GM19043 (cell line): ENCODE results near the gene ERMAP.
"Not testable (repeated sequence)": the region's sequence is repeated elsewhere in the genome, so short reads cannot be mapped to it uniquely, and the experiment has no call there.

Experiments
- ATAC-seq: cut with Tn5 transposase; IDR thresholded peaks from one replicate; pipeline ENCODE4 v1.9.1; 2021; ENCODE audit warnings: low read depth; ENCODE audit not compliant: unreplicated experiment

ERMAP gene

GRCh38 chr1:42807056-42807668 lies 9.8 kb upstream of the ERMAP start:
- no peak for ATAC-seq

- not testable (repeated sequence) for ATAC-seq
Measured at GRCh38 chr1:42814815-42815214, 2.1 kb upstream of the ERMAP start.

- no peak for ATAC-seq
Measured at GRCh38 chr1:42815941-42816584, 859 bp upstream of the ERMAP start.

- no peak for ATAC-seq
Measured at GRCh38 chr1:42817440-42817767, 482 bp downstream of the ERMAP start.

- ATAC-seq: no peak
Measured at GRCh38 chr1:42817976-42818375, 1.1 kb downstream of the ERMAP start.

GRCh38 chr1:42820813-42821212 lies 3.9 kb downstream of the ERMAP start:
- ATAC-seq: no peak

GRCh38 chr1:42821690-42822089 lies 4.8 kb downstream of the ERMAP start:
- ATAC-seq: no peak

- ATAC-seq: no peak
Measured at GRCh38 chr1:42822800-42823392, 6.0 kb downstream of the ERMAP start.

- ATAC-seq: no peak
Measured at GRCh38 chr1:42824481-42825035, 7.6 kb downstream of the ERMAP start.

- no peak for ATAC-seq
Measured at GRCh38 chr1:42825036-42825851, 8.3 kb downstream of the ERMAP start.

GRCh38 chr1:42830631-42831030 lies 13.7 kb downstream of the ERMAP start:
- ATAC-seq: no peak

- no peak for ATAC-seq
Measured at GRCh38 chr1:42831273-42831672, 14.4 kb downstream of the ERMAP start.

GRCh38 chr1:42832641-42833240 lies 15.8 kb downstream of the ERMAP start:
- no peak for ATAC-seq

- ATAC-seq: no peak
Measured at GRCh38 chr1:42833981-42834380, 17.1 kb downstream of the ERMAP start.

GRCh38 chr1:42834803-42835202 lies 17.9 kb downstream of the ERMAP start:
- ATAC-seq: no peak

- no peak for ATAC-seq
Measured at GRCh38 chr1:42835422-42835821, 18.5 kb downstream of the ERMAP start.

- ATAC-seq: no peak
Measured at GRCh38 chr1:42837709-42838108, 20.8 kb downstream of the ERMAP start.

- ATAC-seq: no peak
Measured at GRCh38 chr1:42838482-42839190, 21.7 kb downstream of the ERMAP start.

GRCh38 chr1:42841010-42841409 lies 24.1 kb downstream of the ERMAP start:
- no peak for ATAC-seq
